ENCODE data around the gene FBXL14. TPM values are rescaled to one million over a fixed set of nuclear protein-coding genes. Genes with fewer than 3 reads are reported as not detected.

The FBXL14 gene
- total and polyA plus RNA-seq, 2 of the 13 experiments (the other 11 are each of a cell fraction or from before 2014, with no cell fraction given): 7.0 to 7.4 TPM

GRCh38 chr12:1518591-1519516, 75.5 kb downstream of the FBXL14 start:
- no peak overlapping the region for H3K9ac ChIP-seq (ENCODE audit: insufficient read depth, low read depth, low read length)
- ATAC-seq: peak; percentile 83
- no peak for FAIRE-seq
- BruUV-seq (replicated peaks): no TSS peak
- CTCF ChIA-PET (ENCODE audit: low intra/inter-chr PET ratio, low total read pairs): no interaction called here
- H4K20me1 ChIP-seq (ENCODE audit: insufficient read depth, low read length): no peaks in the 10 kb centered on the region; the same call in 1 of the 2 replicates
- no peaks in the 10 kb centered on the region for H3K79me2 ChIP-seq (ENCODE audit: insufficient read depth, low read length)
- POLR2A ChIA-PET: no interaction called here
- H3K27ac ChIP-seq (ENCODE audit: extremely low read length, insufficient read depth, low read length): no peak overlapping the region
- peak overlapping the region in 2 of 3 experiments; percentile 24 to 55; a peak in 2 of 6 replicates for H3K4me3 ChIP-seq (replicated peaks in 1 of 3; ENCODE audit: insufficient read depth in 1 of 3, low read depth in 2 of 3, low read length in 3 of 3)
- peak overlapping the region; percentile 58 for H3K4me2 ChIP-seq (ENCODE audit: low read depth, low read length)
- no peaks in the 10 kb centered on the region for H3K36me3 ChIP-seq (replicated peaks in 1 of 2; ENCODE audit: control insufficient read depth in 1 of 2, insufficient read depth in 2 of 2, low read length in 2 of 2)
- intact Hi-C loops (cut with micrococcal nuclease; ENCODE audit: unreplicated experiment) (loop anchor here (5.0 kb wide), 1 partner anchor 402 kb away; no protein-coding TSS in a partner anchor), in situ Hi-C loops (cut with HindIII; ENCODE audit: extremely low pct_ligation_motif_present, low pct_unique_long_range_greater_than_20kb) (loop anchor here (5.0 kb wide), 1 partner anchor 73 kb away; the partner anchor contains the start of gene FBXL14)
- peaks cover 24% of the 10 kb centered on the region for H3K4me1 ChIP-seq (ENCODE audit: insufficient read depth, low read length)
- H3K27me3 ChIP-seq (ENCODE audit: control insufficient read depth in 1 of 2, insufficient read depth in 2 of 2, low read length in 2 of 2): peaks cover 0 to 2% of the 10 kb centered on the region in 2 experiments; a peak in 1 of 5 replicates
- peak; percentile 66 for DNase-seq (ENCODE audit: low spot score)
- H3K9me3 ChIP-seq (ENCODE audit: low read length): no peaks in the 10 kb centered on the region
- no peak overlapping the region for H2AFZ ChIP-seq (ENCODE audit: low read length)
- WGBS (ENCODE audit: low lambda C conversion rate): 11% methylated on average over 15 of the region's 29 CpGs
- TF ChIP-seq MIER2 (CRISPR knock-in tag; IDR thresholded peaks at IDR 0.05) (no peak), MAFF (IDR thresholded peaks at IDR 0.05; ENCODE audit: low read depth, low read length) (0 out of 2 replicates have a peak, but pooled peaks have one; percentile 20), SOX5 (CRISPR knock-in tag; IDR thresholded peaks at IDR 0.05; ENCODE audit: borderline replicate concordance) (peak; percentile 39; the same call in 1 of the 2 replicates), TEAD3 (CRISPR knock-in tag; optimal IDR thresholded peaks at IDR 0.05; ENCODE audit: borderline replicate concordance) (peak; percentile 14), NR2F6 (IDR thresholded peaks at IDR 0.05) (no peak), NR2F6 (CRISPR knock-in tag; IDR thresholded peaks at IDR 0.05) (peak; percentile 52; the same call in 1 of the 2 replicates), FOXO1 (CRISPR knock-in tag; IDR thresholded peaks at IDR 0.05) (peak; percentile 55; the same call in 1 of the 2 replicates), ARID5B (CRISPR knock-in tag; IDR thresholded peaks at IDR 0.05) (peak; percentile 71), ZNF597 (CRISPR knock-in tag; IDR thresholded peaks at IDR 0.05) (no peak), POLR2A (IDR thresholded peaks at IDR 0.05; ENCODE audit: insufficient read depth in 1 of 2, low read depth in 2 of 2, low read length in 2 of 2) (no peak)
- TF ChIP-seq, protein P1, sequence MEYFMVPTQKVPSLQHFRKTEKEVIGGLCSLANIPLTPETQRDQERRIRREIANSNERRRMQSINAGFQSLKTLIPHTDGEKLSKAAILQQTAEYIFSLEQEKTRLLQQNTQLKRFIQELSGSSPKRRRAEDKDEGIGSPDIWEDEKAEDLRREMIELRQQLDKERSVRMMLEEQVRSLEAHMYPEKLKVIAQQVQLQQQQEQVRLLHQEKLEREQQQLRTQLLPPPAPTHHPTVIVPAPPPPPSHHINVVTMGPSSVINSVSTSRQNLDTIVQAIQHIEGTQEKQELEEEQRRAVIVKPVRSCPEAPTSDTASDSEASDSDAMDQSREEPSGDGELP (IDR thresholded peaks at IDR 0.05; ENCODE audit: borderline replicate concordance, low read depth): 0 out of 2 replicates have a peak, but pooled peaks have one; percentile 13
- TF ChIP-seq, protein P2, sequence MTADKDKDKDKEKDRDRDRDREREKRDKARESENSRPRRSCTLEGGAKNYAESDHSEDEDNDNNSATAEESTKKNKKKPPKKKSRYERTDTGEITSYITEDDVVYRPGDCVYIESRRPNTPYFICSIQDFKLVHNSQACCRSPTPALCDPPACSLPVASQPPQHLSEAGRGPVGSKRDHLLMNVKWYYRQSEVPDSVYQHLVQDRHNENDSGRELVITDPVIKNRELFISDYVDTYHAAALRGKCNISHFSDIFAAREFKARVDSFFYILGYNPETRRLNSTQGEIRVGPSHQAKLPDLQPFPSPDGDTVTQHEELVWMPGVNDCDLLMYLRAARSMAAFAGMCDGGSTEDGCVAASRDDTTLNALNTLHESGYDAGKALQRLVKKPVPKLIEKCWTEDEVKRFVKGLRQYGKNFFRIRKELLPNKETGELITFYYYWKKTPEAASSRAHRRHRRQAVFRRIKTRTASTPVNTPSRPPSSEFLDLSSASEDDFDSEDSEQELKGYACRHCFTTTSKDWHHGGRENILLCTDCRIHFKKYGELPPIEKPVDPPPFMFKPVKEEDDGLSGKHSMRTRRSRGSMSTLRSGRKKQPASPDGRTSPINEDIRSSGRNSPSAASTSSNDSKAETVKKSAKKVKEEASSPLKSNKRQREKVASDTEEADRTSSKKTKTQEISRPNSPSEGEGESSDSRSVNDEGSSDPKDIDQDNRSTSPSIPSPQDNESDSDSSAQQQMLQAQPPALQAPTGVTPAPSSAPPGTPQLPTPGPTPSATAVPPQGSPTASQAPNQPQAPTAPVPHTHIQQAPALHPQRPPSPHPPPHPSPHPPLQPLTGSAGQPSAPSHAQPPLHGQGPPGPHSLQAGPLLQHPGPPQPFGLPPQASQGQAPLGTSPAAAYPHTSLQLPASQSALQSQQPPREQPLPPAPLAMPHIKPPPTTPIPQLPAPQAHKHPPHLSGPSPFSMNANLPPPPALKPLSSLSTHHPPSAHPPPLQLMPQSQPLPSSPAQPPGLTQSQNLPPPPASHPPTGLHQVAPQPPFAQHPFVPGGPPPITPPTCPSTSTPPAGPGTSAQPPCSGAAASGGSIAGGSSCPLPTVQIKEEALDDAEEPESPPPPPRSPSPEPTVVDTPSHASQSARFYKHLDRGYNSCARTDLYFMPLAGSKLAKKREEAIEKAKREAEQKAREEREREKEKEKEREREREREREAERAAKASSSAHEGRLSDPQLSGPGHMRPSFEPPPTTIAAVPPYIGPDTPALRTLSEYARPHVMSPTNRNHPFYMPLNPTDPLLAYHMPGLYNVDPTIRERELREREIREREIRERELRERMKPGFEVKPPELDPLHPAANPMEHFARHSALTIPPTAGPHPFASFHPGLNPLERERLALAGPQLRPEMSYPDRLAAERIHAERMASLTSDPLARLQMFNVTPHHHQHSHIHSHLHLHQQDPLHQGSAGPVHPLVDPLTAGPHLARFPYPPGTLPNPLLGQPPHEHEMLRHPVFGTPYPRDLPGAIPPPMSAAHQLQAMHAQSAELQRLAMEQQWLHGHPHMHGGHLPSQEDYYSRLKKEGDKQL (CRISPR knock-in tag; IDR thresholded peaks at IDR 0.05; ENCODE audit: low read depth): 0 out of 2 replicates have a peak, but pooled peaks have one; percentile 14

All from HepG2 (cell line).